HG02623 (cell line): ENCODE results near the gene TMX4.
"Not testable (repeated sequence)": the region's sequence is repeated elsewhere in the genome, so short reads cannot be mapped to it uniquely, and the experiment has no call there.

Experiments
- ATAC-seq: cut with Tn5 transposase; IDR thresholded peaks from one replicate; pipeline ENCODE4 v1.9.1; 2021; ENCODE audit warnings: moderate library complexity; ENCODE audit not compliant: unreplicated experiment

Gene TMX4

GRCh38 chr20:8019246-8019997, at the start of gene TMX4:
TSS of gene TMX4 (minus strand) at chr20:8019761. CDS start at chr20:8019613, 148 bp downstream.
- ATAC-seq = peak; percentile 87

GRCh38 chr20:8067082-8067481, 47.5 kb upstream of the TMX4 start:
- ATAC-seq = no peak

GRCh38 chr20:8066662-8067061, 47.1 kb upstream of the TMX4 start:
- no peak for ATAC-seq

GRCh38 chr20:8065691-8066090, 46.1 kb upstream of the TMX4 start:
- no peak for ATAC-seq

- ATAC-seq = no peak
Measured at GRCh38 chr20:8062756-8063155, 43.2 kb upstream of the TMX4 start.

GRCh38 chr20:8061861-8062518, 42.4 kb upstream of the TMX4 start:
- ATAC-seq = no peak

GRCh38 chr20:8060977-8061376, 41.4 kb upstream of the TMX4 start:
- ATAC-seq = no peak

- ATAC-seq = no peak
Measured at GRCh38 chr20:8057871-8058270, 38.3 kb upstream of the TMX4 start.

- ATAC-seq = no peak
Measured at GRCh38 chr20:8055096-8055495, 35.5 kb upstream of the TMX4 start.

- ATAC-seq = no peak
Measured at GRCh38 chr20:8050157-8050837, 30.7 kb upstream of the TMX4 start.

GRCh38 chr20:8049310-8049709, 29.7 kb upstream of the TMX4 start:
- no peak for ATAC-seq

GRCh38 chr20:8045946-8046345, 26.4 kb upstream of the TMX4 start:
- no peak for ATAC-seq

GRCh38 chr20:8043687-8044282, 24.2 kb upstream of the TMX4 start:
- peak; percentile 79 for ATAC-seq

GRCh38 chr20:8039042-8039441, 19.5 kb upstream of the TMX4 start:
- no peak for ATAC-seq

- no peak for ATAC-seq
Measured at GRCh38 chr20:8036771-8037170, 17.2 kb upstream of the TMX4 start.

- ATAC-seq = no peak
Measured at GRCh38 chr20:8033151-8033841, 13.7 kb upstream of the TMX4 start.

- no peak for ATAC-seq
Measured at GRCh38 chr20:8032499-8032898, 12.9 kb upstream of the TMX4 start.

- ATAC-seq = not testable (repeated sequence)
Measured at GRCh38 chr20:8031539-8031938, 12.0 kb upstream of the TMX4 start.

- ATAC-seq = no peak
Measured at GRCh38 chr20:8021541-8022269, 2.1 kb upstream of the TMX4 start.
